Neural progenitor cell (in vitro differentiated cells): ENCODE data around the gene PGBD5. TPM values are rescaled to one million over a fixed set of nuclear protein-coding genes. Genes with fewer than 3 reads are reported as not detected.

Experiments used
- DNase-seq: peaks from one replicate; pipeline ENCODE4 v3.0.0-alpha.2; 2016; ENCODE audit warnings: low spot score
- H2AFZ ChIP-seq: fragments of 200-600 bp; sonication (generic); replicated peaks from 2 replicates; pipeline ENCODE4 v1.6.1; 2016; ENCODE audit warnings: antibody characterized with exemption
- H3F3A ChIP-seq: fragments of 200-600 bp; sonication (generic); 2 replicates; pipeline ENCODE4 v1.6.1; 2016; ENCODE audit warnings: antibody characterized with exemption, low read depth
- H3K27ac ChIP-seq: fragments of 200-600 bp; sonication (generic); 2 replicates; pipeline ENCODE4 v1.5.1; 2016; ENCODE audit warnings: mild to moderate bottlenecking
- H3K27me3 ChIP-seq: fragments of 200-600 bp; sonication (generic); 2 replicates; pipeline ENCODE4 v1.6.1; 2016; ENCODE audit warnings: mild to moderate bottlenecking, moderate library complexity
- H3K36me3 ChIP-seq: fragments of 200-600 bp; sonication (generic); 2 replicates; pipeline ENCODE4 v1.5.1; 2016
- H3K4me1 ChIP-seq: fragments of 200-600 bp; sonication (generic); 2 replicates; pipeline ENCODE4 v1.6.1; 2016; ENCODE audit warnings: mixed run types
- H3K4me2 ChIP-seq: fragments of 200-600 bp; sonication (generic); 2 replicates; pipeline ENCODE4 v1.6.1; 2016
- H3K4me3 ChIP-seq: fragments of 200-600 bp; sonication (generic); 2 replicates; pipeline ENCODE4 v1.5.1; 2016
- H3K79me2 ChIP-seq: fragments of 200-600 bp; sonication (generic); 2 replicates; pipeline ENCODE4 v1.6.1; 2016; ENCODE audit warnings: low read depth
- H3K9ac ChIP-seq: fragments of 200-600 bp; sonication (generic); 2 replicates; pipeline ENCODE4 v1.6.1; 2016
- H3K9me3 ChIP-seq: fragments of 200-600 bp; sonication (generic); 2 replicates; pipeline ENCODE4 v1.5.1; 2016; ENCODE audit warnings: low read depth
- H4K20me1 ChIP-seq: fragments of 200-600 bp; sonication (generic); 2 replicates; pipeline ENCODE4 v1.6.1; 2016; ENCODE audit warnings: low read depth
- H3K27ac Mint-ChIP-seq: 3 replicates; pipeline ENCODE4 v1.8.0; 2021; ENCODE audit warnings: mixed read lengths
- H3K27me3 Mint-ChIP-seq: 2 replicates; pipeline ENCODE4 v1.8.0; 2022; ENCODE audit warnings: low read depth, mild to moderate bottlenecking, inconsistent platforms, moderate library complexity, mixed read lengths; ENCODE audit not compliant: insufficient read depth
- H3K36me3 Mint-ChIP-seq: 3 replicates; pipeline ENCODE4 v1.8.0; 2021; ENCODE audit warnings: mixed read lengths
- H3K4me1 Mint-ChIP-seq: 3 replicates; pipeline ENCODE4 v1.8.0; 2021; ENCODE audit warnings: mixed read lengths
- H3K4me3 Mint-ChIP-seq: 3 replicates; pipeline ENCODE4 v1.8.0; 2021; ENCODE audit warnings: mild to moderate bottlenecking, moderate library complexity, mixed read lengths
- H3K9me3 Mint-ChIP-seq: 3 replicates; pipeline ENCODE4 v1.8.0; 2020; ENCODE audit warnings: mixed read lengths
- CTCF ChIP-seq: fragments of 200-600 bp; sonication (generic); IDR thresholded peaks from 2 replicates; pipeline ENCODE4 v1.5.1; 2017; ENCODE audit warnings: antibody characterized with exemption, mild to moderate bottlenecking
- EZH2 ChIP-seq: fragments of 200-600 bp; sonication (generic); IDR thresholded peaks from 2 replicates; pipeline ENCODE4 v1.6.1; 2017; ENCODE audit warnings: antibody characterized with exemption, mild to moderate bottlenecking, moderate library complexity
- EZH2phosphoT487 ChIP-seq: fragments of 200-600 bp; sonication (generic); IDR thresholded peaks from 2 replicates; pipeline ENCODE4 v1.6.1; 2017; ENCODE audit warnings: antibody characterized with exemption
- total RNA-seq: library from RNA; depleted of rRNA; stranded (reverse); fragments of >200 nt; gene quantifications from 2 replicates; pipeline ENCODE4 v1.2.3, GENCODE V29; 2015; ENCODE audit warnings: low replicate concordance

Gene PGBD5
- total RNA-seq, 1 donor from 2014 or later: 1.2 TPM

- no peak for DNase-seq
- H3K9ac ChIP-seq: no peak overlapping the region
- no peak overlapping the region for H3K27ac ChIP-seq
- Mint-ChIP-seq H3K36me3 (no peaks in the 10 kb centered on the region), H3K27me3 (peaks cover 4% of the 10 kb centered on the region), H3K4me3 (no peak overlapping the region), H3K27ac (no peak overlapping the region), H3K9me3 (peaks cover 7% of the 10 kb centered on the region), H3K4me1 (peaks cover 42% of the 10 kb centered on the region)
- H3K4me3 ChIP-seq: no peak overlapping the region
- no peaks in the 10 kb centered on the region for H3K79me2 ChIP-seq
- peaks cover 23% of the 10 kb centered on the region for H3K4me1 ChIP-seq
- H4K20me1 ChIP-seq: no peaks in the 10 kb centered on the region
- H3K27me3 ChIP-seq: peaks cover 11% of the 10 kb centered on the region
- peaks cover 3% of the 10 kb centered on the region for H3F3A ChIP-seq
- no peak overlapping the region for H3K4me2 ChIP-seq
- no peaks in the 10 kb centered on the region for H3K9me3 ChIP-seq
- H3K36me3 ChIP-seq: no peaks in the 10 kb centered on the region
- H2AFZ ChIP-seq: no peak overlapping the region
- TF ChIP-seq EZH2phosphoT487: no peak
- no peak for TF ChIP-seq CTCF
- TF ChIP-seq EZH2: no peak
Observed at GRCh38 chr1:230295367-230295766, 130.8 kb downstream of the PGBD5 start.

GRCh38 chr1:230293390-230293700, 132.8 kb downstream of the PGBD5 start:
- H3K4me1 Mint-ChIP-seq: peaks cover 35% of the 10 kb centered on the region
- H3K9me3 Mint-ChIP-seq: peaks cover 4% of the 10 kb centered on the region
- Histone ChIP-seq H3K4me2 (peak overlapping the region; percentile 72), H2AFZ (no peak overlapping the region), H3K27ac (no peak overlapping the region), H3K27me3 (peaks cover 11% of the 10 kb centered on the region), H3K9ac (no peak overlapping the region), H4K20me1 (no peaks in the 10 kb centered on the region), H3K4me1 (peaks cover 23% of the 10 kb centered on the region), H3F3A (peaks cover 3% of the 10 kb centered on the region), H3K36me3 (no peaks in the 10 kb centered on the region), H3K79me2 (no peaks in the 10 kb centered on the region), H3K9me3 (no peaks in the 10 kb centered on the region), H3K4me3 (no peak overlapping the region)
- H3K36me3 Mint-ChIP-seq: no peaks in the 10 kb centered on the region
- H3K27me3 Mint-ChIP-seq: peaks cover 4% of the 10 kb centered on the region
- no peak overlapping the region for H3K27ac Mint-ChIP-seq
- DNase-seq: no peak
- TF ChIP-seq EZH2phosphoT487: no peak
- no peak overlapping the region for H3K4me3 Mint-ChIP-seq

- H3K36me3 ChIP-seq: no peaks in the 10 kb centered on the region
- H4K20me1 ChIP-seq: no peaks in the 10 kb centered on the region
- Mint-ChIP-seq H3K9me3 (peaks cover 4% of the 10 kb centered on the region), H3K36me3 (no peaks in the 10 kb centered on the region), H3K27ac (peak overlapping the region; percentile 19), H3K4me1 (peaks cover 35% of the 10 kb centered on the region), H3K27me3 (peaks cover 4% of the 10 kb centered on the region), H3K4me3 (peak overlapping the region; percentile 0)
- H3K4me3 ChIP-seq: peak overlapping the region; percentile 30
- peaks cover 23% of the 10 kb centered on the region for H3K4me1 ChIP-seq
- peaks cover 3% of the 10 kb centered on the region for H3F3A ChIP-seq
- peak; percentile 36 for DNase-seq
- peaks cover 11% of the 10 kb centered on the region for H3K27me3 ChIP-seq
- no peak overlapping the region for H3K9ac ChIP-seq
- no peaks in the 10 kb centered on the region for H3K9me3 ChIP-seq
- peak overlapping the region; percentile 46 for H2AFZ ChIP-seq
- H3K27ac ChIP-seq: no peak overlapping the region
- no peak for TF ChIP-seq EZH2
- TF ChIP-seq CTCF: no peak
- TF ChIP-seq EZH2phosphoT487: no peak
- H3K79me2 ChIP-seq: no peaks in the 10 kb centered on the region
- H3K4me2 ChIP-seq: peak overlapping the region; percentile 72
Observed at GRCh38 chr1:230292689-230293389, 133.3 kb downstream of the PGBD5 start.
